ENCODE data around the gene NHP2. TPM values are rescaled to one million over a fixed set of nuclear protein-coding genes. Genes with fewer than 3 reads are reported as not detected.
A peak's percentile ranks its signal among the peaks of the same experiment; 100 is the strongest.

The NHP2 gene
- total and polyA plus RNA-seq, 9 of the 15 experiments (the other 6 are each of a cell fraction or from before 2014, with no cell fraction given), result 52.8 to 622 (median 144) TPM

- TF ChIP-seq ZNF518B (CRISPR knock-in tag; IDR thresholded peaks at IDR 0.05), result no peak
- no peak for TF ChIP-seq HES1 (IDR thresholded peaks at IDR 0.05; ENCODE audit: low read depth)
- TF ChIP-seq SMARCA4 (IDR thresholded peaks at IDR 0.05), result no peak
Observed at GRCh38 chr5:178147406-178147805, 6.3 kb downstream of the NHP2 start (continued).

GRCh38 chr5:178145965-178146820 lies 7.5 kb downstream of the NHP2 start:
- 55% methylated on average over 14 of the region's 14 CpGs for WGBS (ENCODE audit: insufficient coverage, low coverage, missing lambda C conversion rate)
- H3K9me3 ChIP-seq (replicated peaks; ENCODE audit: control insufficient read depth, insufficient read depth, low read depth, low read length), result no peaks in the 10 kb centered on the region
- peak; percentile 64 to 75 (median 69) for DNase-seq (ENCODE audit: extremely low read depth in 1 of 4, low spot score in 3 of 4)
- BruUV-seq (replicated peaks), result no TSS peak
- ChIA-PET CTCF (ENCODE audit: low intra/inter-chr PET ratio) (interaction anchor here (0.9 to 3.3 kb wide), 3 partner anchors 17 to 72 kb away, joined by 5 to 33 read pairs (median 7); no protein-coding TSS in a partner anchor), POLR2A (interaction anchor here (0.6 to 1.7 kb wide), 9 partner anchors 8 to 535 kb away, joined by 3 to 7 read pairs (median 3); partner anchors contain the start of gene NHP2)
- peak; percentile 88 for ATAC-seq
- no peaks in the 10 kb centered on the region for H3K9me1 ChIP-seq (ENCODE audit: control insufficient read depth, insufficient read depth, low read length)
- H3K9ac ChIP-seq (ENCODE audit: insufficient read depth in 1 of 2, low read depth in 2 of 2, low read length in 2 of 2), result no peak overlapping the region
- H3K4me3 ChIP-seq, result no peak overlapping the region
- H2AFZ ChIP-seq (ENCODE audit: low read depth, low read length), result no peak overlapping the region
- in situ Hi-C loops (cut with MboI) (no loop called here), intact Hi-C loops (cut with micrococcal nuclease) (loop anchor here (1.0 kb wide), 1 partner anchor 70 kb away; no protein-coding TSS in a partner anchor)
- H3K4me2 ChIP-seq (ENCODE audit: insufficient read depth, low read length), result no peak overlapping the region
- peaks cover 20% of the 10 kb centered on the region for H4K20me1 ChIP-seq (replicated peaks; ENCODE audit: control insufficient read depth, insufficient read depth, low read length)
- H3K27ac ChIP-seq (ENCODE audit: extremely low read depth, low read depth, low read length), result no peak overlapping the region
- no peaks in the 10 kb centered on the region for H3K79me2 ChIP-seq (ENCODE audit: control insufficient read depth, insufficient read depth, low read length)
- FAIRE-seq, result peak; percentile 49
- no peaks in the 10 kb centered on the region for H3K27me3 ChIP-seq (ENCODE audit: control insufficient read depth in 2 of 2, insufficient read depth in 2 of 2, low read length in 2 of 2)
- H3K4me1 ChIP-seq (replicated peaks in 1 of 2; ENCODE audit: control insufficient read depth in 2 of 2, insufficient read depth in 2 of 2, low read length in 2 of 2), result peaks cover 0 to 11% of the 10 kb centered on the region in 2 experiments; a peak in 3 of 5 replicates
- peaks cover 92% of the 10 kb centered on the region for H3K36me3 ChIP-seq (ENCODE audit: control insufficient read depth, insufficient read depth, low read length)
- TF ChIP-seq BMI1 (IDR thresholded peaks at IDR 0.05; ENCODE audit: low read length) (no peak), ZBTB17 (CRISPR knock-in tag; IDR thresholded peaks at IDR 0.05) (no peak), TFAP4 (CRISPR knock-in tag; IDR thresholded peaks at IDR 0.05; ENCODE audit: borderline replicate concordance) (peak; percentile 37; the same call in 1 of the 2 replicates), RBFOX2 (IDR thresholded peaks at IDR 0.05; ENCODE audit: low read depth, low read length) (peak; percentile 46)

Measured in K562 (cell line).